Esophagus (tissue), 2 donors: ENCODE measurements around the gene PTPN18. TPM values are rescaled to one million over a fixed set of nuclear protein-coding genes. Genes with fewer than 3 reads are reported as not detected.

Experiments used
- H3K27ac ChIP-seq, 2 donors: one replicate each; pipeline ENCODE4 v1.5.1; 2013; ENCODE audit warnings: low read depth in 2 of 2, mild to moderate bottlenecking in 2 of 2, inconsistent platforms in 1 of 2, low read length in 1 of 2, moderate library complexity in 1 of 2
- H3K27me3 ChIP-seq, 2 donors: one replicate each; pipeline ENCODE4 v1.6.1; 2013; ENCODE audit warnings: low read length in 2 of 2, control low read depth in 1 of 2, mild to moderate bottlenecking in 1 of 2; ENCODE audit not compliant: insufficient read depth in 2 of 2, control insufficient read depth in 1 of 2
- H3K36me3 ChIP-seq, 2 donors: one replicate each; pipeline ENCODE4 v1.6.1; 2013; ENCODE audit warnings: low read length in 1 of 2; ENCODE audit not compliant: control insufficient read depth in 2 of 2, insufficient read depth in 2 of 2
- H3K4me1 ChIP-seq, 2 donors: one replicate each; pipeline ENCODE4 v1.6.1; 2013; ENCODE audit warnings: low read length in 1 of 2; ENCODE audit not compliant: control insufficient read depth in 2 of 2, insufficient read depth in 2 of 2
- H3K4me3 ChIP-seq, 2 donors: one replicate each; pipeline ENCODE4 v1.5.1; 2013; ENCODE audit warnings: low read length in 2 of 2, mild to moderate bottlenecking in 2 of 2, low read depth in 1 of 2, moderate library complexity in 1 of 2
- H3K9me3 ChIP-seq, 2 donors: one replicate each; pipeline ENCODE4 v1.6.1; 2013; ENCODE audit warnings: mild to moderate bottlenecking in 2 of 2, low read depth in 1 of 2, low read length in 1 of 2, moderate library complexity in 1 of 2; ENCODE audit not compliant: control insufficient read depth in 2 of 2, insufficient read depth in 1 of 2
- WGBS, 2 donors: extraction: QIAGEN DNeasy Blood & Tissue Kit; methylation state at CpG; one replicate each; pipeline ENCODE4 v1.1.7; 2013; 5-methylcytosine and 5-hydroxymethylcytosine counted together
- polyA plus RNA-seq, 2 donors: library from polyadenylated mRNA; stranded (reverse); fragments of 200-250 nt; gene quantifications; one replicate each; pipeline ENCODE4 v1.2.3, GENCODE V29; 2013
- donor health status: healthy with polysubstance abuse.
- donor health status: Bipolar disorder and iron deficiency.

Gene PTPN18
- polyA plus RNA-seq, 2 donors = 20.5 to 32.5 TPM

GRCh38 chr2:130347220-130347925 lies 8.5 kb upstream of the PTPN18 start:
- WGBS, 2 donors = 91 to 94% methylated on average over 7 of the region's 7 CpGs
- H3K4me1 ChIP-seq = peaks cover 0 to 3% of the 10 kb centered on the region in 2 donors
- no peak overlapping the region for H3K4me3 ChIP-seq
- H3K9me3 ChIP-seq = no peaks in the 10 kb centered on the region
- peaks cover 13 to 30% of the 10 kb centered on the region in 2 donors for H3K36me3 ChIP-seq
- no peaks in the 10 kb centered on the region for H3K27me3 ChIP-seq
- no peak overlapping the region for H3K27ac ChIP-seq

- no peaks in the 10 kb centered on the region for H3K9me3 ChIP-seq
- no peaks in the 10 kb centered on the region for H3K4me1 ChIP-seq
- H3K36me3 ChIP-seq = peaks cover 13 to 30% of the 10 kb centered on the region in 2 donors
- H3K27ac ChIP-seq = no peak overlapping the region
- no peak overlapping the region for H3K4me3 ChIP-seq
- no peaks in the 10 kb centered on the region for H3K27me3 ChIP-seq
- 92 to 95% methylated on average over 3 of the region's 3 CpGs for WGBS, 2 donors
Measured at GRCh38 chr2:130349174-130349573, 6.7 kb upstream of the PTPN18 start.

DNA sequence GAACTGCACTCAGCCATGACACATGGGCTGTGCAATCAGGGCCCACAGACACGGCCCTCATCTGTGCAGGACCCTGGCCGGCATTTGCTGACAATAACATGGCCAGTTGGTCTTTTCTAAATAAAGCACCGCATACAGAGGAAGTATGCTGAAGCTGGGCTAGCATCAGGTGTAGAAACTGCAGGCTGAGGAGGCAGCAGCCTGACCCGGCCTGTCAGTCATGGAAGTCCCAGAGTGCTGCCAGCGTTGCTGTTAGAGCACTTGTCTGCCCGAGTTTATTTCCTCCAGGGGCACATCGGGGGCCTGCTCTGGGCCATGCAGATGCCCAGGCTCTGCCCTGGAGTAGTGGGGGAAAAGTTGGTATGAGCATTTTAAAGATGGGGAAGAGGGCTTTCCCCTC lies 4.1 kb upstream of the PTPN18 start:
- Histone ChIP-seq H3K27me3 (no peaks in the 10 kb centered on the region), H3K4me3 (no peak overlapping the region), H3K27ac (no peak overlapping the region), H3K36me3 (peaks cover 6 to 8% of the 10 kb centered on the region in 2 donors), H3K9me3 (no peaks in the 10 kb centered on the region), H3K4me1 (no peaks in the 10 kb centered on the region)
- 56 to 60% methylated on average over 7 of the region's 7 CpGs for WGBS, 2 donors

DNA sequence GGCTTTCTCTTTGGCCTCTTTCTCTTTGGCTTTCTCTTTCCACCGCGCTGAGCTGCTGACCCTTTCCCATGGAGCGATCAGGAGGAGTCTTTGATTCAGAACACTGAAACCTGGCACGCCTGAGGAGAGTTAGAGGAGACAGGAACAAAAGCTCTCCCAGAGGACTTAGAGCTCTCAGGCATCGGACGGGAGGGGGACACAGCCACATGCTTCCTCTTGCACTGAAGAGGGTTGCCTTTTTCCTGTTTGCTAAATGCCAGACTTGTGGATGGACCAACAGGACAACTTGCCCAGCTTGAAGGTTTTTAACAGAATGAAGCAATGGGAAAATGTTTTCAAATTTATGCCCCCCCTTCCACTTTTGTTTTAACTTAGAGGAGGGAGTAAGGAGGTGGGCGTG lies 3.6 kb upstream of the PTPN18 start:
- H3K9me3 ChIP-seq = no peaks in the 10 kb centered on the region
- no peak overlapping the region for H3K4me3 ChIP-seq
- WGBS, 2 donors = 65 to 75% methylated on average over 7 of the region's 7 CpGs
- no peak overlapping the region for H3K27ac ChIP-seq
- H3K36me3 ChIP-seq = peaks cover 5 to 7% of the 10 kb centered on the region in 2 donors
- no peaks in the 10 kb centered on the region for H3K27me3 ChIP-seq
- H3K4me1 ChIP-seq = no peaks in the 10 kb centered on the region

DNA sequence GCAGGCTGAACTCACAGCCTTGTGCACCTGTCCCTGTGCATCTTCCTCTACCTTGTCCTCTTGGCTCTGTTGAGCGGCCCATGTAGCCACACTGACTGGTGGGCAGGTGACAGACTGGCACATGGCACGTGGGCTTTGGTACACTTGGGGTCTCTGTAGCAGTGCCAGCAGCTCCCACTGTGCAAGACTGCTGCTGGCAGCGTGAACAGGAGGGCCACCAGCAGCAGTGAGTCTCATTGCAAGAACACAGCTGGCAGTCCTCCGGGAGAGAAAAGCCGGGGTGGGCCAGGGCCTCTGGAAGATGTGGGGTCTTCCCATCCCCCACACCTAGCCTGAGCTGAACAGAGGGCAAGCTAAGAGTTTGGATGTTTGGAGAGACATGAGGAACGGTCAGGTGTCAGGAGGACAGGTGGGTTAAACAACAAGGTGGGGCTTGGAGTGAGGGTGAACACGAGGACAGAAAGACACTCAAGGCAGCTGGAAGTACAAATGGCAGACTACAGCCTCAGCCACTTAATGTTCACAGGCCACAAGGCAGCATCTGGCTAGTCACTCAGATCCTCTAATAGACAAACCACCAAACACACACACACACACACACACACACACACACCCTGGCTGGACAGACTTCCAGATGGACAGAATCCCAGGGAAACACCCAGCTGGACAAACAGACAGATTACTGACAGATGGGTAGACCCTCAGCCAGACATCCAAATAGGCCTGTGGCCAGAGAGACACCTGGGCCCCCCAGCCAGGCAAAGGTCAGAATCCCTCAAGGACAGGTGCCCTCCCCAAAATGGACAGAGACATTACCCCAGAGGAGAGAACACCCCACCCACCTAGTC lies 2.3 kb upstream of the PTPN18 start:
- Histone ChIP-seq H3K4me1 (no peaks in the 10 kb centered on the region), H3K9me3 (no peaks in the 10 kb centered on the region), H3K27ac (no peak overlapping the region), H3K4me3 (no peak overlapping the region), H3K27me3 (no peaks in the 10 kb centered on the region), H3K36me3 (peaks cover 0 to 4% of the 10 kb centered on the region in 2 donors)
- 79 to 84% methylated on average over 7 of the region's 7 CpGs for WGBS, 2 donors

- Histone ChIP-seq H3K27ac (no peak overlapping the region), H3K4me3 (no peak overlapping the region), H3K36me3 (peaks cover 0 to 4% of the 10 kb centered on the region in 2 donors), H3K9me3 (no peaks in the 10 kb centered on the region), H3K4me1 (no peaks in the 10 kb centered on the region), H3K27me3 (no peaks in the 10 kb centered on the region)
- 43 to 65% methylated on average over 1 of the region's 1 CpG for WGBS, 2 donors
Measured at GRCh38 chr2:130354139-130354428, 1.8 kb upstream of the PTPN18 start.

DNA sequence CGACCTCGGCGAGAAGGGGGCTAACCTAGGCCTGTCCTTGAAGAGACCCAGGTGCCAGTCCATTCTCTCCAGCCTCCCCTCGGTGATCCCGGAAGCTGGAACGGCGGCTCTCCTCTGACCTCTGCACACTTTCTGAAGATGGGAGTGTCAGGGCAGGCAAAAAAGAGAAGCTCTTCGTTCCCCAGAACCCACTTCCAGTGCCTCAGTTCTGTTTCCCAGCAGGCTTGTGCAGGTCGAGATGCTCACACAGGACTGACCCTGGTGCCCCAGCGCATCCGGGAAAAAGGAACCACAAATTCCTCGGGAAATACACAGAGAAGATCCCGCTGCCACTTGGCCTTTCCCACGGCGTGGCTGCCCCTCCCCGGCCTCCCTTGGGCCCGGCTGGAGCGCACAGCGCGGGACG lies 681 bp upstream of the PTPN18 start:
- Histone ChIP-seq H3K9me3 (no peaks in the 10 kb centered on the region), H3K27me3 (no peaks in the 10 kb centered on the region), H3K36me3 (peaks cover 0 to 4% of the 10 kb centered on the region in 2 donors), H3K4me3 (peak overlapping the region; percentile 80 to 83), H3K27ac (peak overlapping the region; percentile 36 to 63), H3K4me1 (no peaks in the 10 kb centered on the region)
- WGBS, 2 donors = 15 to 18% methylated on average over 21 of the region's 21 CpGs

DNA sequence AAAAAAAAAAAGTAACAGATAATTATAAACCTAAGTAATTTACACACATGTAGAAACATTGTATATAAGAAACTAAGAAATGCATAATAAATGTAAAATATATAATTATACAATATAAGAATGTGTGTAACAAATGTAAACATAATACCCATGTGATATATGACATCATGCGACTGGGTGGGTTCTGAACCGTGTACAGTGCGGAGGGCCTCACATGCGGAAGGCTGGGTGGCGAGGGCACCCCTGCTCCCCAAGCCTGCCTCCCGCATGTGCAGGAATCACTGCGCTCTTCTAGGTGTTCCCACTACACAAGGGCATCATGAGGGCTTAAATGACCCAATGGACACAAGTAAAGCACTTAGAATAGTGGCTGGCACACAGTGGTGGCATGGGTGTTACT lies 2.0 kb downstream of the PTPN18 start:
- H3K27me3 ChIP-seq = no peaks in the 10 kb centered on the region
- whole genome bisulfite sequencing, 2 donors = 96 to 97% methylated on average over 7 of the region's 7 CpGs

DNA sequence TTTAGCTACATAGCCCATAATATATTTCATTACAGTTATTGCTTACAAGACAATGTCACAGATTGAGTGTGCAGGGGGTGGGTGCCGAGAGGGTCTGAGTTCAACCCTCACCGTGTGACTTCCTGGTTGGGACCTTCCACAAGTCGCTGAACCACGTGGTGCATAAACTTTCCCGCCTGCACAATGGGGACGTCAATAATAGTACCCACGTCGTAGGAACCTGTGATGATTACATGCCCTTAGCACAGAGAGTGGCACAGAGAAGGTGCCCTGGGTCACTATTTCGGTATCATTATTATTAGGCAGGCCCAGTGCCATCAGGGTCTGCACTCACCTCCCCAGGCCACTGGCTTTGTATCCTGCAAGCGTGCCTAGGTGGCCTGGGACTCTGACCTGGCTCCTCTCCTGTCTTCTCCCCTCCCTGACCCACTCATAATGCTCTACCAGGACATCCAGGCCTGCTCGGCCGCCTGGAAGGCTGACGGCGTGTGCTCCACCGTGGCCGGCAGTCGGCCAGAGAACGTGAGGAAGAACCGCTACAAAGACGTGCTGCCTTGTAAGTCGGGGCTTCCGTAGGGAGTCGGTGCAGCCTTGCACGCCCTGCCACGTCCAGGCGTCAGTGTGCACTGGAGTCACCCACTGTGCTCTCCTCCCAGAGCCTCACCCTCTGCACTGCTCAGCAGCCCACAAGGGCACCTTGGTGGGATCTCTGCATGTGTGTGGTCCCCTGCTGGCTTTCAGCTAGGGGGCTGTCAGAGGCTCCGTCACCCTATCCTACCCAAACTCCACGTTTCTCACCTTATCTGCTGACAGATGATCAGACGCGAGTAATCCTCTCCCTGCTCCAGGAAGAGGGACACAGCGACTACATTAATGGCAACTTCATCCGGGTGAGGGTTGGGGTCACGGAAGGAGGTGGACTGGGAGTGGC lies 2.8 kb downstream of the PTPN18 start:
- Histone ChIP-seq H3K27ac (no peak overlapping the region), H3K36me3 (no peaks in the 10 kb centered on the region), H3K4me1 (no peaks in the 10 kb centered on the region), H3K9me3 (no peaks in the 10 kb centered on the region), H3K27me3 (no peaks in the 10 kb centered on the region), H3K4me3 (no peak overlapping the region)
- WGBS, 2 donors = 94% methylated on average over 33 of the region's 33 CpGs

More for the DNA sequence above, 2.0 kb downstream of the PTPN18 start:
- H3K27ac ChIP-seq = no peak overlapping the region
- H3K4me3 ChIP-seq = no peak overlapping the region
- H3K9me3 ChIP-seq = no peaks in the 10 kb centered on the region
- H3K36me3 ChIP-seq = no peaks in the 10 kb centered on the region
- no peaks in the 10 kb centered on the region for H3K4me1 ChIP-seq
